HCT116 (cell line): ENCODE measurements around the gene MALT1. TPM values are rescaled to one million over a fixed set of nuclear protein-coding genes. Genes with fewer than 3 reads are reported as not detected.

Experiments
- ATAC-seq: fragments of 200-7000 bp; cut with Tn5 transposase; 2 replicates; pipeline ENCODE4 v1.9.1; 2020; ENCODE audit warnings: mild to moderate bottlenecking, moderate library complexity
- BruUV-seq: library from RNA; stranded (reverse); fragments of 400-500 nt; replicated peaks from 2 replicates; lab custom pipeline; 2021; lab: Mats Ljungman, UMichigan
- CTCF ChIA-PET: fragments of 300-600 bp; sonication (Branson Sonifier 250); formaldehyde crosslinking; loops from one replicate; lab custom pipeline; 2021; ENCODE audit warnings: antibody characterized with exemption; lab: Charles Lee
- POLR2A ChIA-PET: fragments of 300-600, 350-600 bp; sonication (Branson Sonifier 250); formaldehyde crosslinking; loops from one replicate; lab custom pipeline; 2021; ENCODE audit warnings: antibody characterized with exemption; lab: Charles Lee
- RAD21 ChIA-PET, 2 experiments: fragments of 300-600 bp; sonication (Branson Sonifier 250); formaldehyde crosslinking; loops; one replicate each; lab custom pipeline; 2023; ENCODE audit warnings: low total read pairs in 2 of 2; ENCODE audit not compliant: uncharacterized antibody in 2 of 2, unreplicated experiment in 2 of 2, low non-redundant PET in 1 of 2; lab: Charles Lee
- DNase-seq: peaks from one replicate; pipeline ENCODE4 v3.0.0-alpha.2; 2010; ENCODE audit warnings: low read depth, low spot score
- H2AFZ ChIP-seq: fragments of 200-600 bp; shearing (Covaris generic), sonication (generic); 2 replicates; pipeline ENCODE4 v1.6.1; 2017; ENCODE audit warnings: low read depth, mixed run types, mixed read lengths, antibody characterized with exemption, low read length; ENCODE audit not compliant: poor library complexity, severe bottlenecking
- H3K27ac ChIP-seq: 2 replicates; pipeline ENCODE4 v1.5.1; 2012; ENCODE audit warnings: low read depth, low read length
- H3K27me3 ChIP-seq: fragments of 200-600 bp; sonication (generic); 2 replicates; pipeline ENCODE4 v1.6.1; 2016; ENCODE audit warnings: mixed run types, low read length, mixed read lengths; ENCODE audit not compliant: insufficient read depth
- H3K36me3 ChIP-seq, 2 experiments: fragments of 200-500 bp in 1 of 2; fragments of 200-600 bp in 1 of 2; sonication (Bioruptor generic) in 1 of 2; sonication (generic) in 1 of 2; 2 replicates each; pipeline versions ENCODE4 v1.5.1 to v1.6.1; 2014 to 2016; ENCODE audit warnings: low read length in 2 of 2, inconsistent platforms in 1 of 2, mixed read lengths in 1 of 2, mixed run types in 1 of 2; ENCODE audit not compliant: insufficient read depth in 2 of 2, control insufficient read depth in 1 of 2
- H3K4me1 ChIP-seq, 2 experiments: fragments of 200-600 bp in 1 of 2; sonication (generic) in 1 of 2; 2 replicates each; pipeline versions ENCODE4 v1.5.1 to v1.6.1; 2012 to 2017; ENCODE audit warnings: low read length in 2 of 2, inconsistent platforms in 1 of 2, mild to moderate bottlenecking in 1 of 2, mixed read lengths in 1 of 2, mixed run types in 1 of 2, moderate library complexity in 1 of 2; ENCODE audit not compliant: insufficient read depth in 2 of 2, control insufficient read depth in 1 of 2
- H3K4me2 ChIP-seq: fragments of 200-600 bp; sonication (generic); 2 replicates; pipeline ENCODE4 v1.6.1; 2017; ENCODE audit warnings: mixed run types, low read length, mixed read lengths
- H3K4me3 ChIP-seq, 2 experiments: fragments of 200-600 bp in 1 of 2; sonication (generic) in 1 of 2; replicated peaks in 1 of 2; 2 replicates each; pipeline ENCODE4 v1.5.1; 2011 to 2016; ENCODE audit warnings: low read length in 2 of 2, control low read depth in 1 of 2, low read depth in 1 of 2, mild to moderate bottlenecking in 1 of 2, mixed read lengths in 1 of 2, mixed run types in 1 of 2
- H3K79me2 ChIP-seq: fragments of 200-600 bp; sonication (generic); 2 replicates; pipeline ENCODE4 v1.6.1; 2017; ENCODE audit warnings: mild to moderate bottlenecking, mixed run types, low read length, moderate library complexity, mixed read lengths; ENCODE audit not compliant: insufficient read depth
- H3K9ac ChIP-seq: fragments of 200-600 bp; sonication (generic); 2 replicates; pipeline ENCODE4 v1.6.1; 2016; ENCODE audit warnings: low read length, mixed read lengths
- H3K9me2 ChIP-seq: fragments of 200-600 bp; sonication (generic), shearing (Covaris generic); 2 replicates; pipeline ENCODE4 v1.6.1; 2017; ENCODE audit warnings: mixed run types, mild to moderate bottlenecking, moderate library complexity; ENCODE audit not compliant: insufficient read depth
- H3K9me3 ChIP-seq, 2 experiments: fragments of 200-500 bp in 1 of 2; fragments of 200-600 bp in 1 of 2; sonication (Bioruptor generic) in 1 of 2; sonication (generic) in 1 of 2; 2 replicates each; pipeline ENCODE4 v1.6.1; 2014 to 2017; ENCODE audit warnings: low read length in 2 of 2, mixed read lengths in 2 of 2, inconsistent platforms in 1 of 2, low read depth in 1 of 2, mild to moderate bottlenecking in 1 of 2, mixed run types in 1 of 2, moderate library complexity in 1 of 2; ENCODE audit not compliant: control insufficient read depth in 1 of 2, insufficient read depth in 1 of 2
- H4K20me1 ChIP-seq: fragments of 200-600 bp; sonication (generic), shearing (Covaris generic); 2 replicates; pipeline ENCODE4 v1.6.1; 2017; ENCODE audit warnings: mixed run types, mild to moderate bottlenecking, moderate library complexity; ENCODE audit not compliant: insufficient read depth
- ATF3 ChIP-seq: IDR thresholded peaks from 2 replicates; pipeline ENCODE4 v1.6.1; 2012
- CBX3 ChIP-seq: IDR thresholded peaks from 2 replicates; pipeline ENCODE4 v1.6.1; 2012; ENCODE audit warnings: low read depth
- CEBPB ChIP-seq: IDR thresholded peaks from 2 replicates; pipeline ENCODE4 v1.6.1; 2012; ENCODE audit warnings: low read depth
- CTCF ChIP-seq, 3 experiments: fragments of 200-600 bp in 1 of 3; sonication (generic) in 1 of 3; IDR thresholded peaks in 2 of 3; conservative IDR thresholded peaks in 1 of 3; 2 replicates each; pipeline ENCODE4 v1.5.1; 2012 to 2017; ENCODE audit warnings: low read depth in 2 of 3, low read length in 2 of 3, antibody characterized with exemption in 1 of 3, borderline replicate concordance in 1 of 3, control low read depth in 1 of 3, mild to moderate bottlenecking in 1 of 3, mixed read lengths in 1 of 3, mixed run types in 1 of 3, moderate library complexity in 1 of 3; ENCODE audit not compliant: insufficient read depth in 1 of 3
- ELF1 ChIP-seq: IDR thresholded peaks from 2 replicates; pipeline ENCODE4 v1.6.1; 2012; ENCODE audit warnings: low read depth, borderline replicate concordance
- EZH2 ChIP-seq: fragments of 200-600 bp; sonication (generic); IDR thresholded peaks from 2 replicates; pipeline ENCODE4 v1.6.1; 2017; ENCODE audit warnings: antibody characterized with exemption, mixed run types
- EZH2phosphoT487 ChIP-seq: fragments of 200-600 bp; IDR thresholded peaks from 2 replicates; pipeline ENCODE4 v1.6.1; 2018; ENCODE audit warnings: antibody characterized with exemption, borderline replicate concordance
- FOSL1 ChIP-seq: IDR thresholded peaks from 2 replicates; pipeline ENCODE4 v1.6.1; 2012; ENCODE audit warnings: low read depth
- MAX ChIP-seq: IDR thresholded peaks from 2 replicates; pipeline ENCODE4 v1.6.1; 2012
- POLR2A ChIP-seq: IDR thresholded peaks from 2 replicates; pipeline ENCODE4 v1.7.0; 2011; ENCODE audit warnings: borderline replicate concordance; ENCODE audit not compliant: insufficient read depth, insufficient read length; ENCODE audit errors: extremely low read depth
- RAD21 ChIP-seq: IDR thresholded peaks from 2 replicates; pipeline ENCODE4 v1.6.1; 2012; ENCODE audit warnings: low read depth, mild to moderate bottlenecking
- SIN3A ChIP-seq: IDR thresholded peaks from 2 replicates; pipeline ENCODE4 v1.6.1; 2012; ENCODE audit warnings: low read depth
- SP1 ChIP-seq: IDR thresholded peaks from 2 replicates; pipeline ENCODE4 v1.6.1; 2012; ENCODE audit warnings: low read depth
- SRF ChIP-seq: IDR thresholded peaks from 2 replicates; pipeline ENCODE4 v1.6.1; 2012; ENCODE audit warnings: low read depth
- ZFX ChIP-seq: fragments of 450-650 bp; IDR thresholded peaks from 2 replicates; pipeline ENCODE4 v1.6.1; 2017
- ZNF274 ChIP-seq: fragments of 200-500 bp; sonication (Bioruptor generic); IDR thresholded peaks from 2 replicates; pipeline ENCODE4 v1.6.1; 2014; ENCODE audit warnings: mild to moderate bottlenecking, low read depth, low read length, inconsistent platforms
- intact Hi-C: fragments of 100-400 bp; cut with micrococcal nuclease; formaldehyde crosslinking; loops from 2 replicates; pipeline ENCODE4 v1.10.0; 2022
- total RNA-seq: library from RNA; stranded (reverse); gene quantifications from one replicate; pipeline ENCODE4 v1.2.1, GENCODE V29; 2021; ENCODE audit not compliant: unreplicated experiment

Gene MALT1
- total RNA-seq, 1 experiment from 2014 or later = 41.1 TPM

GRCh38 chr18:58687871-58688308, 16.6 kb downstream of the MALT1 start:
- TF ChIP-seq SIN3A (no peak), POLR2A (no peak), ATF3 (no peak), CEBPB (no peak), EZH2 (no peak), CBX3 (no peak)
- RAD21 ChIA-PET = no interaction called here
- H3K79me2 ChIP-seq = peaks cover 88% of the 10 kb centered on the region
- no TSS peak for BruUV-seq
- intact Hi-C loops = no loop called here
- no peak overlapping the region for H3K9ac ChIP-seq
- POLR2A ChIA-PET = no interaction called here
- no peak overlapping the region for H3K4me2 ChIP-seq
- ATAC-seq = no peak
- peaks cover 3 to 31% of the 10 kb centered on the region in 2 experiments; a peak in 1 of 4 replicates for H3K36me3 ChIP-seq
- H2AFZ ChIP-seq = no peak overlapping the region
- H3K9me3 ChIP-seq = no peaks in the 10 kb centered on the region
- no peaks in the 10 kb centered on the region for H3K9me2 ChIP-seq
- CTCF ChIA-PET = no interaction called here
- no peak for DNase-seq
- H4K20me1 ChIP-seq = no peaks in the 10 kb centered on the region
- no peaks in the 10 kb centered on the region for H3K27me3 ChIP-seq
- peaks cover 0 to under 1% of the 10 kb centered on the region in 2 experiments; a peak in 3 of 4 replicates for H3K4me1 ChIP-seq
- H3K4me3 ChIP-seq = no peak overlapping the region
- H3K27ac ChIP-seq = no peak overlapping the region

- DNase-seq (no peak), ATAC-seq (no peak)
- Histone ChIP-seq H2AFZ (no peak overlapping the region), H3K79me2 (peaks cover 90% of the 10 kb centered on the region), H3K4me3 (no peak overlapping the region), H3K27ac (no peak overlapping the region), H3K9me3 (no peaks in the 10 kb centered on the region), H3K36me3 (peaks cover 3 to 31% of the 10 kb centered on the region in 2 experiments; a peak in 1 of 4 replicates), H3K4me1 (no peaks in the 10 kb centered on the region), H3K9me2 (no peaks in the 10 kb centered on the region), H3K4me2 (no peak overlapping the region), H3K27me3 (no peaks in the 10 kb centered on the region), H4K20me1 (no peaks in the 10 kb centered on the region), H3K9ac (no peak overlapping the region)
- BruUV-seq = no TSS peak
- intact Hi-C loops = no loop called here
- POLR2A ChIA-PET = no interaction called here
- RAD21 ChIA-PET = no interaction called here
- TF ChIP-seq FOSL1 (no peak), ZFX (no peak), SRF (no peak), EZH2 (no peak), CTCF (IDR thresholded peaks at IDR 0.05 in 2 of 3, conservative IDR thresholded peaks at IDR 0.05 in 1 of 3; ENCODE audit: borderline replicate concordance in 1 of 3, insufficient read depth in 1 of 3, low read depth in 2 of 3, low read length in 2 of 3) (no peak), MAX (no peak), EZH2phosphoT487 (no peak), ZNF274 (no peak), ATF3 (no peak), RAD21 (no peak), SP1 (no peak), CEBPB (no peak), CBX3 (no peak), POLR2A (no peak), ELF1 (no peak)
- CTCF ChIA-PET = no interaction called here
Observed at GRCh38 chr18:58690259-58690658, 19.0 kb downstream of the MALT1 start.
